HPDE6-E6E7 (cell line): Measurements from ENCODE around the gene KDM7A.
A peak's percentile ranks its signal among the peaks of the same experiment; 100 is the strongest.

Experiments used
- DNase-seq: peaks from one replicate; pipeline ENCODE4 v3.0.0; 2011; ENCODE audit warnings: missing footprints; ENCODE audit errors: extremely low spot score

The KDM7A gene

GRCh38 chr7:140082770-140083169, 94.0 kb downstream of the KDM7A start:
- DNase-seq, result no peak

GRCh38 chr7:140081774-140082425, 94.9 kb downstream of the KDM7A start:
- no peak for DNase-seq

GRCh38 chr7:140080919-140081318, 95.9 kb downstream of the KDM7A start:
- DNase-seq, result no peak

- no peak for DNase-seq
These were observed 97.7 kb downstream of the KDM7A start for GRCh38 chr7:140079121-140079536.

- DNase-seq, result no peak
These were observed 98.4 kb downstream of the KDM7A start for GRCh38 chr7:140078392-140078791.

- DNase-seq, result no peak
These were observed 102.0 kb downstream of the KDM7A start for GRCh38 chr7:140074780-140075179.

GRCh38 chr7:140070546-140070945, 106.2 kb downstream of the KDM7A start:
- DNase-seq, result no peak

- DNase-seq, result no peak
These were observed 107.4 kb downstream of the KDM7A start for GRCh38 chr7:140069298-140069949.

- DNase-seq, result no peak
These were observed 108.8 kb downstream of the KDM7A start for GRCh38 chr7:140068033-140068432.

- DNase-seq, result no peak
These were observed 109.7 kb downstream of the KDM7A start for GRCh38 chr7:140067052-140067451.

- peak; percentile 64 for DNase-seq
These were observed 114.1 kb downstream of the KDM7A start, which contains the start of gene PARP12 for GRCh38 chr7:140062528-140063299. TSS of gene PARP12 (minus strand) at chr7:140062951. CDS start at chr7:140062847, 104 bp downstream.

- DNase-seq, result no peak
These were observed 114.7 kb downstream of the KDM7A start for GRCh38 chr7:140062118-140062527.

- DNase-seq, result no peak
These were observed 115.2 kb downstream of the KDM7A start for GRCh38 chr7:140061607-140061930.

GRCh38 chr7:140060788-140061606, 115.8 kb downstream of the KDM7A start:
- no peak for DNase-seq

GRCh38 chr7:140060243-140060630, 116.5 kb downstream of the KDM7A start:
- DNase-seq, result no peak

GRCh38 chr7:140059273-140060242, 117.2 kb downstream of the KDM7A start:
- DNase-seq, result peak; percentile 73

GRCh38 chr7:140058517-140058916, 118.3 kb downstream of the KDM7A start:
- no peak for DNase-seq

- DNase-seq, result no peak
These were observed 119.6 kb downstream of the KDM7A start for GRCh38 chr7:140057143-140057535.

- DNase-seq, result no peak
These were observed 120.2 kb downstream of the KDM7A start for GRCh38 chr7:140056431-140057142.

- no peak for DNase-seq
These were observed 121.0 kb downstream of the KDM7A start for GRCh38 chr7:140055833-140056232.
